ENCODE measurements around the gene FMNL3. TPM values are rescaled to one million over a fixed set of nuclear protein-coding genes. Genes with fewer than 3 reads are reported as not detected.
"Not testable (repeated sequence)": the region's sequence is repeated elsewhere in the genome, so short reads cannot be mapped to it uniquely, and the experiment has no call there.

Gene FMNL3
- total RNA-seq, 6 donors from 2014 or later, result 13.0 to 46.7 (median 29.4) TPM

- H3K27ac ChIP-seq, result peak overlapping the region in 1 of 4 donors; percentile 29
- H3K4me3 ChIP-seq, result no peak overlapping the region
- no peaks in the 10 kb centered on the region for H3K9me3 ChIP-seq
- WGBS, 2 donors, result 56 to 77% methylated on average over 1 of the region's 1 CpG
- TF ChIP-seq POLR2A (IDR thresholded peaks at IDR 0.05) (no peak), EP300 (IDR thresholded peaks at IDR 0.05) (no peak), CTCF (IDR thresholded peaks at IDR 0.05) (no peak), POLR2AphosphoS5 (IDR thresholded peaks at IDR 0.05) (no peak)
- no peaks in the 10 kb centered on the region for H3K36me3 ChIP-seq
- ATAC-seq (ENCODE audit: low FRiP score in 2 of 2) (no peak), DNase-seq (no peak)
- H3K27me3 ChIP-seq, result no peaks in the 10 kb centered on the region
- H3K4me1 ChIP-seq, result peaks cover 0 to 5% (median 2%) of the 10 kb centered on the region in 4 donors
These were observed 97.4 kb downstream of the FMNL3 start for GRCh38 chr12:49609875-49610154.

- TF ChIP-seq CTCF (IDR thresholded peaks at IDR 0.05) (no peak), POLR2AphosphoS5 (IDR thresholded peaks at IDR 0.05) (peak in 1 of 2 donors; percentile 18)
- peaks cover 0 to 5% (median 2%) of the 10 kb centered on the region in 4 donors for H3K4me1 ChIP-seq
- H3K36me3 ChIP-seq, result no peaks in the 10 kb centered on the region
- WGBS, 2 donors, result 96% methylated on average over 2 of the region's 2 CpGs; no CpG with 5 or more reads in 1 of the 2 donors
- ATAC-seq (ENCODE audit: low FRiP score in 2 of 2) (peak; percentile 56 to 90), DNase-seq (peak in 1 of 2 donors; percentile 53)
- no peaks in the 10 kb centered on the region for H3K27me3 ChIP-seq
- no peak overlapping the region for H3K4me3 ChIP-seq
- peak overlapping the region in 3 of 4 donors; percentile 22 to 38 (median 29) for H3K27ac ChIP-seq
- no peaks in the 10 kb centered on the region for H3K9me3 ChIP-seq
These were observed 97.9 kb downstream of the FMNL3 start for GRCh38 chr12:49609059-49609874.

- DNase-seq; H3K4me3 ChIP-seq; H3K36me3 ChIP-seq; H3K27me3 ChIP-seq; H3K9me3 ChIP-seq; ATAC-seq (ENCODE audit: low FRiP score in 2 of 2); H3K27ac ChIP-seq; H3K4me1 ChIP-seq: not testable (repeated sequence)
- 97 to 99% methylated on average over 4 of the region's 4 CpGs for WGBS, 2 donors
These were observed 101.7 kb downstream of the FMNL3 start, which contains the start of gene FAM186B for GRCh38 chr12:49605539-49605938. TSS of gene FAM186B (minus strand) at chr12:49605639. CDS start at chr12:49605477, 162 bp downstream.

- Histone ChIP-seq H3K9me3 (no peaks in the 10 kb centered on the region), H3K4me1 (peaks cover 0 to 5% (median 2%) of the 10 kb centered on the region in 4 donors), H3K27me3 (no peaks in the 10 kb centered on the region), H3K27ac (no peak overlapping the region), H3K36me3 (no peaks in the 10 kb centered on the region), H3K4me3 (no peak overlapping the region)
- 48 to 65% methylated on average over 5 of the region's 5 CpGs for WGBS, 2 donors
- no peak for DNase-seq
- TF ChIP-seq CTCF (IDR thresholded peaks at IDR 0.05) (no peak), EP300 (IDR thresholded peaks at IDR 0.05) (no peak), POLR2AphosphoS5 (IDR thresholded peaks at IDR 0.05) (no peak), POLR2A (IDR thresholded peaks at IDR 0.05) (no peak)
- ATAC-seq (ENCODE audit: low FRiP score in 2 of 2), result no peak
These were observed 102.3 kb downstream of the FMNL3 start for GRCh38 chr12:49604856-49605255.

GRCh38 chr12:49603721-49604120 lies 103.5 kb downstream of the FMNL3 start:
- Histone ChIP-seq H3K36me3 (no peaks in the 10 kb centered on the region), H3K27me3 (no peaks in the 10 kb centered on the region), H3K27ac (no peak overlapping the region), H3K9me3 (no peaks in the 10 kb centered on the region), H3K4me3 (no peak overlapping the region), H3K4me1 (no peaks in the 10 kb centered on the region)
- ATAC-seq (ENCODE audit: low FRiP score in 2 of 2) (no peak), DNase-seq (no peak)
- TF ChIP-seq CTCF (IDR thresholded peaks at IDR 0.05) (no peak), EP300 (IDR thresholded peaks at IDR 0.05) (no peak), POLR2AphosphoS5 (IDR thresholded peaks at IDR 0.05) (no peak), POLR2A (IDR thresholded peaks at IDR 0.05) (no peak)
- WGBS, 2 donors, result 90 to 100% methylated on average over 1 of the region's 1 CpG
